SK-MEL-5 (cell line): ENCODE results near the gene MED12L. TPM values are rescaled to one million over a fixed set of nuclear protein-coding genes. Genes with fewer than 3 reads are reported as not detected.
"Not testable (repeated sequence)": the region's sequence is repeated elsewhere in the genome, so short reads cannot be mapped to it uniquely, and the experiment has no call there.

Source experiments
- DNase-seq: peaks from one replicate; pipeline ENCODE4 v3.0.0-alpha.2; 2016; ENCODE audit warnings: low read depth, low spot score
- in situ Hi-C: cut with HindIII; loops from 2 replicates; pipeline ENCODE4 v1.10.0; 2016; ENCODE audit warnings: low sequenced_read_pairs, high pct_unique_total_duplicates, low pct_unique_long_range_greater_than_20kb
- total RNA-seq: library from RNA; depleted of rRNA; stranded (reverse); fragments of >200 nt; shearing (Covaris generic); gene quantifications from 2 replicates; pipeline ENCODE4 v1.2.3, GENCODE V29; 2014

The MED12L gene
- total RNA-seq, 1 experiment from 2014 or later, result 0.92 TPM

DNA sequence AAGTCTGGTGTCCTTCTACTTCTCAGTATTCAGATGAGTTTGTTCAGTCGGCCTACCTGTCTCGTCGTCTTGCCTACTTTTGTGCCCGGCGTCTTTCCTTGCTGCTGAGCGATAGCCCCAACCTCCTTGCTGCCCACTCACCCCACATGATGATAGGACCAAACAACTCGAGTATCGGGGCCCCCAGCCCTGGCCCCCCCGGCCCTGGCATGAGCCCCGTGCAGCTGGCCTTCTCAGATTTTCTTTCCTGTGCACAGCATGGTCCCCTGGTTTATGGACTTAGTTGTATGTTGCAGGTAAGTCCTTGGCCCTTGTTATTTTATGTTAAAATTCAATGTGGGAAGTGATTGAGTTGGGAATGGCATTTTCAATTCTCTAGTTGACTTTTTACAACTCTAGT, 74.3 kb downstream of the MED12L start:
- DNase-seq, result no peak
- in situ Hi-C loops, result no loop called here

DNA sequence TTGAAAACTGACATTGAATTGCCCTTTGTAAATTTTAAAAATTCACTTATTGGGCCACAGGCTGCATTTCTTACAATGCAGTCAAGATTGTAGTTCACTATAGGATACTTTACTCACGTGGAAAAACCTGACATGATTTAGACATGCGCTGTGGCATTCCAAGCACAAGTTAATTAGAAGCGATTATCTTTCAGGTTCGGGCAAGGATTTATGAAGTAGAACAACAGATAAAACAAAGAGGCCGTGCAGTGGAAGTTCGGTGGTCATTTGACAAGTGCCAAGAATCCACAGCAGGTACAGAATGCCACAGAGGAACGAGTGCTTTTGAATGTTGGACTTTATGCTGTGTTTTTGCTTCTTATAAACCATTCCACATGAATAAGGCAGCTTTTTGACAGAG, 79.8 kb downstream of the MED12L start:
- in situ Hi-C loops, result no loop called here
- DNase-seq, result no peak

DNA sequence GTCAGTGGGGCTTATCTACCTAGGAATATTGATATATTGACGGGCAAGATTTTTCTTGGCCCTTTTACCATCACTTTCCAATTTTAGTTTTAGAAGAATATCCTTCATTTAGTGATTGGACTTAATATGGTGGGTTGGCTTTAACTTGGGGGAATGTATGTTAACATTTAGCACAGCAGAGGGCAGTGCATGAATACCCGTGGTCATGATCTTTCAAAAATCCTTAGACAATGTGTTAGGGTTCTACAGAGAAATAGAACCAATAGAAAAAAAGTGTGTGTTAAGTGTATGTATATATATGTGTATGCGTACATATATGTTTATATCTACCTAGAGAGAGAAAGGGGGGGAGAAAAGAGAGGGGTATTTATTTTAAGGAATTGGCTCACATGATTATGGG, 80.7 kb downstream of the MED12L start:
- peak; percentile 37 for DNase-seq
- in situ Hi-C loops, result no loop called here

DNA sequence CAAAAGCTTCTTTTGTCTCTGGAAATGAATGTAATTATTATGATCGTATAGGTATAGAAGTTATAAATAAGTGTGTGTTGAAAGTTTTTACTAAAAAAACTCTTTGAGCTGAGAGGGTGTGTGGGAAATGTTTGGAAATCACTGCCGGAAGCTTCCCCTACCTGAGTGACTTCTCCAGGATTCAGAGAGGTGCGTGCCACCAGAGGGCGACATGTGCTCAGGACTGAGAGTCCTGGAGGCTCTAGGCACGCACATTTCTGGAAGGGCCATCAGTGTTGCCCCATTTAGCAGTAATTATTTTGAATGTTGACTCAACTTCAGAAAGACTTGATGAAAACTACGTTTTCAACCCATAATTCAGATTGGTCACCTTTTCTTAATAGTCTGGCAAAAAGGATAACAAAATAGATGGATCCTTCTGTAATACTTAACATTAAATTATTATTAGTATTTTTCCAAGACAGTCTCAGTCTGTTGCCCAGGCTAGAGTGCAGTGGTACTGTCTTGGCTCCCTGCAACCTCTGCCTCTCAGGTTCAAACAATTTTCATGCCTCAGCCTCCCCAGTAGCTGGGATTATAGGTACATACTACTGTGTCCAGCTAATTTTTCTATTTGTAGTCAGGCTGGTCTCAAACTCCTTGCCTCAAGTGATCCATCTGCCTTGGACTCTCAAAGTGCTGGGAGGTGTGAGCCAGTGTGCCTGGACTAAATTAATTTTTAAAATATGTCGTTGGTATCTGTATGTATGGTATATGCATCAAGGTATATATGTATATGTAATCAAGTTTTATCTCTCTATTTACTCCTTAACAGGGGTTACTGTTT, 83.0 kb downstream of the MED12L start:
- in situ Hi-C loops, result no loop called here

DNA sequence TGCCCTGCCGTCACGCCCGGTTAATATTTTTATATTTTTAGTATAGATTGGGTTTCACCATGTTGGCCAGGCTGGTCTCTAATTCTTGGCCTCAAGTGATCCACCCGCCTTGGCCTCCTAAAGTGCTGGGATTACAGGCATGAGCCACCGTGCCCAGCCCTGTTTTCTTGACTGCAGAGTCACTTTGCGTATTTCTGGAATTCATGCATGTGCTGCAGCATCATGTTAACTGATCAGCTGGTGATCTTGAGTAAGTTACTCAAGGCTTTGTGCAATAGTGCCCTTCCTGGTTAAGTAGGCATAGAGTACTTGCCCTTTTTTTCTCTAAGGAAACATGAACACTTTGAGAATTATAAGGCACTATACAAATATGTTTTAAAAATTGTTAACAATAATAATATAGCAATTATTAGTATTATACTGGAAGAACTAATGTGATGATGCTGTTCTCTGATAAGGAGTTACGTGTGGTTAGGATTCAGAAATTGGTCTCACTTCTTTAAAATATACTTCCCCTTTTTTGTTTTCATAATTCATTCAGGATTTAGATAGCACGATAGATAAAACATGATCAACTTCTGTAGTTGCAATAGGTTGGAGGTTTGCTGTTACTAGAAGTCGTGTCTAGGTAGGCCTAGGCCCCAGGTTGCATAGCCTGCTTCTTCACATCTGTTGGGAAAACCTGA, 83.9 kb downstream of the MED12L start:
- no peak for DNase-seq
- in situ Hi-C loops, result no loop called here

More for the DNA sequence above, 83.0 kb downstream of the MED12L start:
- peak; percentile 82 for DNase-seq

DNA sequence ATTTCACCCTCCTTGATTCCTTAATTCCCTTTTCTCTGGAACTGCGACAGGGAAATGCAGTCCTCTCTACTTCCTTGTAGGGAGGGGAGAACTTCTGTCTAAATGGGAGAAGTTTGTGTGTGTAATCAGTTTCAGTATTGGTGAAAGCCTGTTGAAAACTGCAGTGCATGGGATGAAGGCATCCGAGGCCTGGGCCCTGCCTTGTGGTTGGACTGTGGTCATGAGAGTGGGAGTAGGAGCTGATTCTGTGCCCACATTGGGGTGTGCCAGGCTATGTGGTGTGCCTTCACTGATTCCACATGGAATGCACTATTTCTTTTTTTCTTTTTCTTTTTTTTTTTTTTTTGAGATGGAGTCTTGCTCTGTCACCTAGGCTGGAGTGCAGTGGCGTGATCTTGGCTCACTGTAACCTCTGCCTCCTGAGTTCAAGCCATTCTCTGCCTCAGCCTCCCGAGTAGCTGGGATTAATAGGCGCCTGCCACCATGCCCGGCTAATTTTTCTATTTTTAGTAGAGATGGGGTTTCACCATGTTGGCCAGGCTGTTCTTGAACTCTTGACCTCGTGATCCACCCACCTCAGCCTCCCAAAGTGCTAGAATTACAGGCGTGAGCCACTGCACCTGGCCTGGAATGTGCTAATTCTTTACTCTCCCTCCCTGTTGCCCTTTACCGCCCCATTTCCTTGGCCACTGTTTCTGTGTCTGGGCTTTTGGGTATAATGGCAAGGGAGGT, 84.7 kb downstream of the MED12L start:
- DNase-seq, in situ Hi-C loops: not testable (repeated sequence)

DNA sequence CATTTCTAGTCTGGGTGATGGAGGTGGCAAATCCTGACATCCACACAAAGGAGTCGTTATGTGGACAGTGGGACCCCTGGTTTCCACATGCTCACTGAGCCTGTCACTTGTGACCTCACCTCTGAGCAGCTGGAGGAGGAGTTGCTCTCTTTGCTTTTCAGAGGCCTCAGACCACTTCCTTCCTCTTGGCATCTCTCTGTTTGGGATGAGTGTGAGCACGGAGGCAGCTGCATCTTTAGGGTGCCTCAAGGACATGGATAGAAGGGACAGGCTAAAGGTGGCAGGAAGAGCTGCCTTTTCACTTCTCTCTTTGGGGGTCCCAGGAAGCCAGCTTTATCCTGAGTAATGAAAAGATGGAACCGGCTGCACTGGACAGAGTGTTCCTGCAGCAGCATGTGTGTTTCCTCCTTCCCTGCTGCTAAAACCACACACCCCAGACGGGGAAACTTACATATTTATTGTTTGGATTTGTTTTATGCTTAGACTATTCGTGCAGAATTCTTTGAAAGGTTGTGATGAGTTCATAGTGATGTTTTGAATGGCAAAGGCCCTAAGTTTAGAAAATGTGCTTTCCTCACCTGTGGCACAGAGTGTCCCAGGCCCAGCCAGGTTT, 85.8 kb downstream of the MED12L start:
- DNase-seq, result no peak
- in situ Hi-C loops, result no loop called here

DNA sequence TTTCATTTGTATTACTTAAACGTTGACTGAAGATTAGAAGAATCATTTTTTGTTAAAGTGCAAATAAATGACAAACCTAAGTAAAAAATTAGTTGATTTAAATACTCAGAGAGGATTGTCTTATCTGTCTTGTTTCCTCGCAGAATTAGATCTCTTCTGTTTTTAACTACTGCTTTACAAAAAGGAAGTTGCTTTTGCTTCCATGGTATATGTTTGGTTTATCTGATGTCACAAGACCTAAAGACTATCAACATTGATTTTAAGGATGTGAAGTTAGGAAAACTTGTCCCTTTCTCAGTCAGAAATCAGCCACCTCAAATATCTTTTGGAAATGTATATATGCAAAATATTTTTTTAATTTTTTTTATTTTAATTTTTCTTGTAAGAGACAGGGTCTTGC, 88.9 kb downstream of the MED12L start:
- in situ Hi-C loops, result no loop called here
- no peak for DNase-seq

DNA sequence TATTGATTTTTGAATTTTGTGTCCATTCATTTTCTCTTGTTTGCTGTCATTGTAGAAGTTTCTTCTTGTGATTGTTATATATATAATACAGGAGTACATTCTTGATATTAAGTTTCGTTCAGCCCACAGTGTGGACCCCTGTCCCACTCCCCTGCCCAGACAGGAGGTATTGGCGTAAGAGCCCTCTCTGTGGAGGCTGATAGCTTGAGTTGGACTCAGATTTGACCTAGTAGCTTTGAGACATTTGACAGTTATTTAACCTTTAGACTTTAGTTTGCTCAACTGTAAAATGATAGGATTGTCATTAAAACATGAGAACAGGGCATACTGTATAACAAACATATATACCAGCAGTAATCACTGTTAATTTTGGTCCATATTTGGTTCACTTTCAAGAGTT, 90.5 kb downstream of the MED12L start:
- DNase-seq, result no peak
- in situ Hi-C loops, result no loop called here

DNA sequence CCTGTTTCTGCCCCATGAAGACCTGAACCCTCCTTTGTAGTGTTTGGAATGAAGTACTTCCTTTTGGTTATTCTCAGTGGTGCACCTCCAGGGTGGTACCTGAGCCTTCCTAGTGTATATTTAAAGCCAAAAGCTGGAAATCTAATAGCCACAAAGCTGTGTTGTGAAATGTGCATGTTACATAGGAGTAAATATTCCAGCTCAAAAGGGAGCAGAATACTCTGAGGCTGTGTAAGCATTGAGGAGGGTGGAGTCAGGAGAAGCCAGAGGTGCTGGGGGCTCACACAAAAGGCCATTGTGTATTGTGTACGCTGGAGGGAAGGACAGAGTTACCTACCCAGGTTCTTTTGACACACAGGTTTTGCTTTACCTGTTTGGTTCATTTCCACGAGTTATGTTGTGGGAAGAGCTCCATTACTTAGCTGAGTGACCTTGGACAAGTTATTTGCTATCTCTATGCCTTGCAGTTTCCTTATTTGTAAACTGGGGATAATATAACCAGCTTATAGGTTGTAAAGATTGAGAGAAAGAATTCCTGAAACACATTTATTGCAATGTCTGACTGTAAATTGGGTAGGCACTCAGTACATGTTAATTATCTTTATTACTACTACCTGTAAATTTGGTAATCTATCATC, 92.9 kb downstream of the MED12L start:
- in situ Hi-C loops, result no loop called here
- no peak for DNase-seq

DNA sequence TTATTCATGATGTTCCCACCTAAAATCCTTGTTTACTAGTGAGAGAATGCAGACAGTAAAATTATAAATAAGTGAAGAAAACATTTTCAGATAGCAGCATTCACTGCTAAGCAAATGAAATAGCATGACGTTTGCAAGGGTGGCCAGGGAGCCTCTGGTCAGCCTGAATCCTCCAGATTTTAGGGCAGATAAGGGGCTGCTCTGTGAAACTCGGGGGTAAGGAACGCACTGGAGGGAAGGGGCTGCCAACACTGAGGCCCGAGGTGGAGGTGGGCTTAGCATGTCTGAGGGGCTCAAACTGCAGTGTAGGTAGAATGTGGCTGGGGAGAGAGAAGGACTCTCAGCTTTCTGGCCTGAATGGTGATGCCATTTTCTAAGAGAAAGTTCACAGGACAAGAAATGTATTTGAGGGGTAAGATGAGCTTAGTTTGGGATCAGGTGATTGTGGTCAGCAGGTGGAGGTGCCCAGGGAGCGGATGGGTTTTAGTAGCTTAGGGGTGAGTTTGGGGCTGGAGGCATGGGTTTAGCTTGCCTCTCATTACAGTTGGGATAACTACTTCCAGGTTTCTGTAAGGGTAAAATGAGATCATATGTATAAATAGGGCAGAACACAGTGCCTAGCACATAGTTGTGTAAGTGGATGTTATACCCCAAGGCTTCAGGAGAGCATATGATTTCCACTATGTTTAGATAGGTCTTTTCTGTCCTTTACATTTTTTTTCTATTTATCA, 97.0 kb downstream of the MED12L start:
- DNase-seq, result no peak
- in situ Hi-C loops, result no loop called here

DNA sequence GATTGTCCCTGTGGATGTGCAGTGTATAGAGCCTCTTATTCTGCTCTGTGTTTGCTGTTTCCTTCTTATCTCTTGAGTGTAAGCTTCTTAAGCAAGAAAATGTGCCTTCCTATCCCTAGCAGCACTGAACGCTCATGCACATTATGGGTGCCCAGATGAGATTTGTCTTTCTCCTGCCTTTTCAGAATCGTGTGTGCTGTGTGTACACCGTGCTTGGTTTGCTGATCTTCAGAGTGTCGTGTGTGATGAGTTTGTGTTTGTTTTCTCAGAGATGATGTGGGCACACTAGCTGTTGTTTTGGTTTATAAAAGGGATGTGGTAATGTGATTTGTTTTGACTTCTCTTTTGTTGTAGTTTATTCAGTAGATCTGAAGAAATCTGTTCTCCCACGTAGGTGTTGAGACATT, 97.8 kb downstream of the MED12L start:
- in situ Hi-C loops, result no loop called here

DNA sequence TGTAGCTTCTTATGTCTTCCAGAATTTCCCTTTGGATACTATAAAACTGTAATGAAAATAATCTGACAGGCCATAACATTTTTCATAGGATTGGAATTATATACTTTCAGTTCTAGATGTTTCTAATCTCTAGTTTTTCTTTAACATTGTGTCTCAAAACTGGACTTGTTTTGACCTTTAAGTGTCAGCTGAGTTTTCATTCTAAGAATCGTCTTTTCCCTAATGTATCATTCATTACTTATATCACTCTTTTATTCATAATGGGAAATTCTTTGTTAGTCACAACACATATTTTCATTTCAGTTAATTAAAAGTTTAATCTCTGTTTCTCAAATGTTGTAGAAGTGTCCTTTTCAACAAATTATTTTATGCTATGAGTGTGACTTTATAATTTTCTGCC, 105.6 kb downstream of the MED12L start:
- in situ Hi-C loops, result no loop called here
- DNase-seq, result no peak

More for the DNA sequence above, 97.8 kb downstream of the MED12L start:
- no peak for DNase-seq

DNA sequence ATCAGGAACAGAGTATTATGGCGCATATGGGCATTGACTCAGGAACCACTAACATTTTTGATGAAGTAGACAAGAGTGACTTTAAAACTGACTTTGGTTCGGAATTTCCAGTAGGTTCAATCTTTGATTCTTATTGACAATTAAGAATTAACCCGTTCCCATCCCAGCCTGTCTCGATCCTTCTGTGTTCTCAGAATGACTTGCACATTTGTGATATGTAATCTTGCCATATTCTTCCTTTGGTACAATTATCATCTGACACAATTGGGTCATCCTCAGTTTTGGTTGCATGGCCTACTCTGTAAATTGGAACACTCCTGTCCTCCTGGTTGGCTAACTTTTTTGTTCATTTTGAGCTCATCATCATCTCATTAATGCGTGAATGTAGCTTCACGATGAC, 107.1 kb downstream of the MED12L start:
- in situ Hi-C loops, result no loop called here
- no peak for DNase-seq

DNA sequence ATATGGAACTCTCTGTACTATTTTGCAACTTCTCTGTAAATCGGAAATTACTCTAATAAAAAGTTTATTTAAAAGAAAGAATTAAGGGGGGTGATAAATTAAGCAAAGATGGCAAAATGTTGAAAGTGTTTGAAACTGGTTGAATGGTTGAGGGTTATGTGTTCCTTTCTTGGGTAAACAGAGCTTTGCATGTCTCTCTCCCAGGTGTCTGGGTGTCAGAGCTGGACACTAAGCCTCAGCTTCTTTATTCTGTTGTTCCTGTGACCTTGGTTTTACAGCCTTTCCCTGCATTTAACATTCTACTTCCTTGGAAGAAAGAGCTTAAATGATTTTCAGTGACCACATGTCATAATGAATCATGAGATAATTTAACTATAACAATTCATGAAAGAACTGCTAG, 110.4 kb downstream of the MED12L start:
- no peak for DNase-seq
- in situ Hi-C loops, result no loop called here

DNA sequence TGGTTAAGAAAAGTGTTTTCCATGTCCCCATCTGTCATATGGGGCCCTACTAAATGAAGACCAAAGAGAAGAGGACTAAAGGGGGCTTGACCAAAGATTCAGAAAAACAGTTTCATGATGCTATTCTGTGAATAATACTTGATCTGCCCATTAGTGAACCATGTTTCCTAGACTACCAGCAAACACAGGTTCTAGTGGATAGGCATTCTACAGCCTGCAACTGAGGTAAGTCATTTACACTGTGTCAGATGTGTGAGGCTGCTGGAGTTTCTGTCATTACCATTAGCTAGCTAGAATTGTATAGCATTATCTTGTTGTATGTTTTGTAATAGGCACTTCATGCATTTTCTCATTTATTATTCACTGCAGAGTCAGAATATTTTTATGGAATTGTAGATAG, 111.0 kb downstream of the MED12L start:
- no peak for DNase-seq
- in situ Hi-C loops, result no loop called here

DNA sequence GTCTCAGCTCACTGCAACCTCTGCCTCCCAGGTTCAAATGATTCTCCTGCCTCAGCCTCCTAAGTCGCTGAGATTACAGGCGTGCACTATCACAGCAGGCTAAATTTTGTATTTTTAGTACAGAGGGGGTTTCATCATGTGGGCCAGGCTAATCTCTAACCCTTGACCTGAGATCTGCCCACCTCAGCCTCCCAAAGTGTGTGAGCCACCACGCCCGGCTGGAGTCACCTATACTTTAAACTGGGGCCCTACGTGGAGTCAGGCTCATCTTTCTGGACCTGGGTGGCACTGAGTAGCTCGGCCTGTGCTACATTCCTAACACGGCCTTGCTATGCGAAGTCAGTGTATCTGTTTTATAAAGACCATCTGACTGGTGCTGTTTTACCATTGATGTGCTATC, 111.8 kb downstream of the MED12L start:
- in situ Hi-C loops, result no loop called here
- DNase-seq, result no peak
